Measurements from ENCODE around the gene PIGQ. TPM values are rescaled to one million over a fixed set of nuclear protein-coding genes. Genes with fewer than 3 reads are reported as not detected.

Gene PIGQ
- polyA plus RNA-seq, 3 donors = 11.4 to 39.8 (median 12.1) TPM

DNA sequence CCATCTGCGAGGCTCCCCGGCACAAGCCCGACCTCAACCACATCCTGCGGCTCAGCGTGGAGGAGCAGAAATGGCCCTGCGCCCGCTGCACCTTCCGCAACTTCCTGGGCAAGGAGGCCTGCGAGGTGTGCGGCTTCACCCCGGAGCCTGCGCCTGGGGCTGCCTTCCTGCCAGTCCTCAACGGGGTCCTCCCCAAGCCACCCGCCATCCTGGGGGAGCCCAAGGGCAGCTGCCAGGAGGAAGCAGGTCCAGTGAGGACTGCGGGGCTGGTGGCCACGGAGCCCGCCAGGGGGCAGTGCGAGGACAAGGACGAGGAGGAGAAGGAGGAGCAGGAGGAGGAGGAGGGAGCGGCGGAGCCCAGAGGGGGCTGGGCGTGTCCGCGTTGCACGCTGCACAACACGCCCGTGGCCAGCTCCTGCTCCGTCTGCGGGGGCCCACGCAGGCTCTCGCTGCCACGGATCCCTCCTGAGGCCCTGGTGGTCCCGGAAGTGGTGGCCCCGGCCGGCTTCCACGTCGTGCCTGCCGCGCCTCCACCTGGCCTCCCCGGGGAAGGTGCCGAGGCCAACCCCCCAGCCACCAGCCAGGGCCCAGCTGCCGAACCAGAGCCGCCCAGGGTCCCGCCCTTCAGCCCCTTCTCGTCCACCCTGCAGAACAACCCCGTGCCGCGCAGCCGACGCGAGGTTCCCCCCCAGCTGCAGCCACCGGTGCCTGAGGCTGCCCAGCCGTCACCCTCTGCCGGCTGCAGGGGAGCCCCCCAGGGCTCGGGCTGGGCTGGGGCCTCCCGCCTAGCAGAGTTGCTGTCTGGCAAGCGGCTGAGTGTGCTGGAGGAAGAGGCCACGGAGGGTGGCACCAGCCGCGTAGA is 22.6 kb upstream of the PIGQ start:
- WGBS (ENCODE audit: insufficient coverage) = 52% methylated on average over 60 of the region's 60 CpGs
- Histone ChIP-seq H3K27ac (ENCODE audit: low read depth in 1 of 2, low read length in 2 of 2) (no peak overlapping the region), H3K4me3 (replicated peaks in 1 of 3; ENCODE audit: low read depth in 2 of 3, low read length in 3 of 3) (no peak overlapping the region)

DNA sequence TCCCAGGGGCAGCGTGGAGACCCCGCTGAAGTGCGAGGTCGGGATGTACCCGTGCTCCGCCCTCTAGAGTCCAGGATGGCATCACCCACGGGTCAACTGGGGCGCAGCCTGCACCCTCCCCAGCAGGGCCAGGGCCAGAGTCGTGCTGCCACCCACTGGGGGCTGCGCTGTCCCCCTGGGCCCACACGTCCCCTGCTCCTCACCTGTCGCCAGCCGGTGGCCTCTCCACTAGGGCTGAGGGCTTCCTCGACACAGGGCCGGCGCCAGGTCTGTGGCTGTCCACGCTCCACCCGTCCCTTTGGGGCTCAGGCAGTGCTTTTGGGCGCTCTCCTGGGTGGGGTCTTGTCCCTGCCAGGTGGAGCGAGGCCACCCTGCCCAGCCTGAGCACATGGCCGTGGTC is 21.2 kb upstream of the PIGQ start:
- H3K36me3 Mint-ChIP-seq = peaks cover 8 to 21% of the 10 kb centered on the region in 2 donors
- H3K36me3 ChIP-seq (replicated peaks in 1 of 2; ENCODE audit: control insufficient read depth in 1 of 2, insufficient read depth in 2 of 2, low read length in 2 of 2) = peaks cover 31 to 52% of the 10 kb centered on the region in 2 donors

More for the DNA sequence above, 22.6 kb upstream of the PIGQ start:
- Histone ChIP-seq H3K9ac (ENCODE audit: insufficient read depth, low read length, poor library complexity, severe bottlenecking) (no peak overlapping the region), H3K36me3 (replicated peaks in 1 of 2; ENCODE audit: control insufficient read depth in 1 of 2, insufficient read depth in 2 of 2, low read length in 2 of 2) (peaks cover 28 to 40% of the 10 kb centered on the region in 2 donors), H2AFZ (ENCODE audit: insufficient read depth, low read depth, low read length, poor library complexity, severe bottlenecking) (no peak overlapping the region), H3K4me2 (replicated peaks; ENCODE audit: extremely low read depth, low read length, poor library complexity, severe bottlenecking) (peak overlapping the region; percentile 29), H3K9me3 (replicated peaks in 1 of 2; ENCODE audit: control insufficient read depth in 1 of 2, insufficient read depth in 1 of 2, low read length in 2 of 2) (no peaks in the 10 kb centered on the region), H3K27me3 (ENCODE audit: control insufficient read depth in 2 of 2, insufficient read depth in 2 of 2, low read length in 2 of 2) (no peaks in the 10 kb centered on the region), H4K20me1 (ENCODE audit: insufficient read depth, low read length) (peaks cover 55% of the 10 kb centered on the region), H3K79me2 (ENCODE audit: insufficient read depth, low read length) (peaks cover 15% of the 10 kb centered on the region), H3K4me1 (ENCODE audit: control insufficient read depth in 1 of 2, insufficient read depth in 2 of 2, low read length in 2 of 2) (peaks cover 0 to 14% of the 10 kb centered on the region in 2 donors)
- intact Hi-C loops (cut with micrococcal nuclease) = no loop called here
- DNase-seq = peak; percentile 50 to 57 (median 54)
- H3K9me3 Mint-ChIP-seq = no peaks in the 10 kb centered on the region
- H3K27me3 Mint-ChIP-seq (ENCODE audit: low read depth in 3 of 3) = no peaks in the 10 kb centered on the region
- H3K4me1 Mint-ChIP-seq = no peaks in the 10 kb centered on the region
- peaks cover 11 to 22% of the 10 kb centered on the region in 2 donors for H3K36me3 Mint-ChIP-seq
- H3K27ac Mint-ChIP-seq = no peak overlapping the region
- TF ChIP-seq, protein P1, sequence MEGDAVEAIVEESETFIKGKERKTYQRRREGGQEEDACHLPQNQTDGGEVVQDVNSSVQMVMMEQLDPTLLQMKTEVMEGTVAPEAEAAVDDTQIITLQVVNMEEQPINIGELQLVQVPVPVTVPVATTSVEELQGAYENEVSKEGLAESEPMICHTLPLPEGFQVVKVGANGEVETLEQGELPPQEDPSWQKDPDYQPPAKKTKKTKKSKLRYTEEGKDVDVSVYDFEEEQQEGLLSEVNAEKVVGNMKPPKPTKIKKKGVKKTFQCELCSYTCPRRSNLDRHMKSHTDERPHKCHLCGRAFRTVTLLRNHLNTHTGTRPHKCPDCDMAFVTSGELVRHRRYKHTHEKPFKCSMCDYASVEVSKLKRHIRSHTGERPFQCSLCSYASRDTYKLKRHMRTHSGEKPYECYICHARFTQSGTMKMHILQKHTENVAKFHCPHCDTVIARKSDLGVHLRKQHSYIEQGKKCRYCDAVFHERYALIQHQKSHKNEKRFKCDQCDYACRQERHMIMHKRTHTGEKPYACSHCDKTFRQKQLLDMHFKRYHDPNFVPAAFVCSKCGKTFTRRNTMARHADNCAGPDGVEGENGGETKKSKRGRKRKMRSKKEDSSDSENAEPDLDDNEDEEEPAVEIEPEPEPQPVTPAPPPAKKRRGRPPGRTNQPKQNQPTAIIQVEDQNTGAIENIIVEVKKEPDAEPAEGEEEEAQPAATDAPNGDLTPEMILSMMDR (IDR thresholded peaks at IDR 0.05) = peak; percentile 51
- H3K4me3 Mint-ChIP-seq = no peak overlapping the region

More for the DNA sequence above, 21.2 kb upstream of the PIGQ start:
- H3K79me2 ChIP-seq (ENCODE audit: insufficient read depth, low read length) = peaks cover 4% of the 10 kb centered on the region
- Mint-ChIP-seq H3K27ac (no peak overlapping the region), H3K9me3 (no peaks in the 10 kb centered on the region), H3K4me3 (no peak overlapping the region), H3K27me3 (ENCODE audit: low read depth in 3 of 3) (no peaks in the 10 kb centered on the region), H3K4me1 (no peaks in the 10 kb centered on the region)
- H3K4me3 ChIP-seq (replicated peaks in 1 of 3; ENCODE audit: low read depth in 2 of 3, low read length in 3 of 3) = no peak overlapping the region
- no peak overlapping the region for H3K9ac ChIP-seq (ENCODE audit: insufficient read depth, low read length, poor library complexity, severe bottlenecking)
- H3K4me1 ChIP-seq (ENCODE audit: control insufficient read depth in 1 of 2, insufficient read depth in 2 of 2, low read length in 2 of 2) = peaks cover 0 to 14% of the 10 kb centered on the region in 2 donors
- H2AFZ ChIP-seq (ENCODE audit: insufficient read depth, low read depth, low read length, poor library complexity, severe bottlenecking) = no peak overlapping the region
- H3K27ac ChIP-seq (ENCODE audit: low read depth in 1 of 2, low read length in 2 of 2) = no peak overlapping the region
- peaks cover 41% of the 10 kb centered on the region for H4K20me1 ChIP-seq (ENCODE audit: insufficient read depth, low read length)
- DNase-seq = no peak
- no peaks in the 10 kb centered on the region for H3K27me3 ChIP-seq (ENCODE audit: control insufficient read depth in 2 of 2, insufficient read depth in 2 of 2, low read length in 2 of 2)
- H3K4me2 ChIP-seq (replicated peaks; ENCODE audit: extremely low read depth, low read length, poor library complexity, severe bottlenecking) = no peak overlapping the region
- no peaks in the 10 kb centered on the region for H3K9me3 ChIP-seq (replicated peaks in 1 of 2; ENCODE audit: control insufficient read depth in 1 of 2, insufficient read depth in 1 of 2, low read length in 2 of 2)
- intact Hi-C loops (cut with micrococcal nuclease) = no loop called here
- TF ChIP-seq, protein P1 (IDR thresholded peaks at IDR 0.05) = no peak
- WGBS (ENCODE audit: insufficient coverage) = 96% methylated on average over 21 of the region's 21 CpGs

Measured in CD14-positive monocyte (primary cell).